HG03571 (cell line): ENCODE data around the gene KIAA2012.
"Not testable (repeated sequence)": the region's sequence is repeated elsewhere in the genome, so short reads cannot be mapped to it uniquely, and the experiment has no call there.

ENCODE experiments used
- ATAC-seq: cut with Tn5 transposase; IDR thresholded peaks from one replicate; pipeline ENCODE4 v1.9.1; 2021; ENCODE audit not compliant: unreplicated experiment

The KIAA2012 gene

GRCh38 chr2:202114795-202115194, 41.7 kb downstream of the KIAA2012 start:
- ATAC-seq = no peak

GRCh38 chr2:202115479-202115971, 42.5 kb downstream of the KIAA2012 start:
- no peak for ATAC-seq

- no peak for ATAC-seq
Measured at GRCh38 chr2:202116691-202117090, 43.6 kb downstream of the KIAA2012 start.

- ATAC-seq = no peak
Measured at GRCh38 chr2:202118168-202118567, 45.1 kb downstream of the KIAA2012 start.

GRCh38 chr2:202120828-202121227, 47.8 kb downstream of the KIAA2012 start:
- no peak for ATAC-seq

- no peak for ATAC-seq
Measured at GRCh38 chr2:202121532-202122162, 48.6 kb downstream of the KIAA2012 start.

GRCh38 chr2:202122163-202122540, 49.1 kb downstream of the KIAA2012 start:
- ATAC-seq = no peak

GRCh38 chr2:202122980-202123720, 50.1 kb downstream of the KIAA2012 start:
- no peak for ATAC-seq

- ATAC-seq = no peak
Measured at GRCh38 chr2:202124286-202124685, 51.2 kb downstream of the KIAA2012 start.

GRCh38 chr2:202127687-202128331, 54.8 kb downstream of the KIAA2012 start:
- ATAC-seq = no peak

GRCh38 chr2:202129841-202130240, 56.8 kb downstream of the KIAA2012 start:
- ATAC-seq = no peak

- no peak for ATAC-seq
Measured at GRCh38 chr2:202133200-202133908, 60.3 kb downstream of the KIAA2012 start.

- no peak for ATAC-seq
Measured at GRCh38 chr2:202133909-202134265, 60.8 kb downstream of the KIAA2012 start.

GRCh38 chr2:202135091-202135874, 62.2 kb downstream of the KIAA2012 start:
- no peak for ATAC-seq

GRCh38 chr2:202136039-202136438, 63.0 kb downstream of the KIAA2012 start:
- ATAC-seq = not testable (repeated sequence)

GRCh38 chr2:202136526-202136925, 63.5 kb downstream of the KIAA2012 start:
- ATAC-seq = no peak

- no peak for ATAC-seq
Measured at GRCh38 chr2:202140522-202141252, 67.6 kb downstream of the KIAA2012 start.

- ATAC-seq = no peak
Measured at GRCh38 chr2:202141329-202141947, 68.4 kb downstream of the KIAA2012 start.

- no peak for ATAC-seq
Measured at GRCh38 chr2:202142540-202142939, 69.5 kb downstream of the KIAA2012 start.

GRCh38 chr2:202147775-202148174, 74.7 kb downstream of the KIAA2012 start:
- no peak for ATAC-seq
